Right lobe of liver (tissue), 4 donors: ENCODE results near the gene SLF2.

ENCODE experiments used
- POLR2A ChIP-seq: fragments of 450-650 bp; IDR thresholded peaks from one replicate; pipeline ENCODE4 v1.6.1; 2017; ENCODE audit warnings: antibody characterized with exemption, mild to moderate bottlenecking
- TF ChIP-seq, protein P1 (sequence below), 4 donors: fragments of 200-600 bp in 3 of 4; fragments of 450-650 bp in 1 of 4; IDR thresholded peaks; one replicate each; pipeline versions ENCODE4 v1.5.1 to v1.8.0; 2016 to 2022; ENCODE audit warnings: antibody characterized with exemption in 4 of 4, mild to moderate bottlenecking in 2 of 4
- donor health status: DM: no; HTN: no; CAD: no.
- donor health status: DM: no; HTN: no; CAD: no.
- donor health status: DM: no; HTN: yes; CAD: no.

DNA sequence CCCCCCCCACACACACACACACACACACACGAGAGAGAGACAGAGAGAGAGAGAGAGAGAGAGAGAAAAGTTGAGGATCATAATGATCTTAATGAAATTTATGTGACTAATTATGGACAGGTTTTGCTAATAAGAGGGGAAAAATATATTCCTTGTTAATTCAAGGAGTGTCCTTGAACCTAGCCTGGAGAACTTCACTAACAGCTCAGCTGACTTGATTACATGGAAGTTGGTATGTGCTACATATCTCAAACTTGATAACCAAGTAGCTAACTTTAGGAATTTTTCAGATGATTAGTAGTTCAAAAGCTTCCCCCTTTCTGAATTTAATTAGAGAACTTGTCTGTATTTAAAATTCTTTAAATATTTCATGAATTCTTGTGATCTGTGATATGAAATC, 15.3 kb downstream of the SLF2 start:
- no peak for TF ChIP-seq POLR2A
- TF ChIP-seq, protein P1, sequence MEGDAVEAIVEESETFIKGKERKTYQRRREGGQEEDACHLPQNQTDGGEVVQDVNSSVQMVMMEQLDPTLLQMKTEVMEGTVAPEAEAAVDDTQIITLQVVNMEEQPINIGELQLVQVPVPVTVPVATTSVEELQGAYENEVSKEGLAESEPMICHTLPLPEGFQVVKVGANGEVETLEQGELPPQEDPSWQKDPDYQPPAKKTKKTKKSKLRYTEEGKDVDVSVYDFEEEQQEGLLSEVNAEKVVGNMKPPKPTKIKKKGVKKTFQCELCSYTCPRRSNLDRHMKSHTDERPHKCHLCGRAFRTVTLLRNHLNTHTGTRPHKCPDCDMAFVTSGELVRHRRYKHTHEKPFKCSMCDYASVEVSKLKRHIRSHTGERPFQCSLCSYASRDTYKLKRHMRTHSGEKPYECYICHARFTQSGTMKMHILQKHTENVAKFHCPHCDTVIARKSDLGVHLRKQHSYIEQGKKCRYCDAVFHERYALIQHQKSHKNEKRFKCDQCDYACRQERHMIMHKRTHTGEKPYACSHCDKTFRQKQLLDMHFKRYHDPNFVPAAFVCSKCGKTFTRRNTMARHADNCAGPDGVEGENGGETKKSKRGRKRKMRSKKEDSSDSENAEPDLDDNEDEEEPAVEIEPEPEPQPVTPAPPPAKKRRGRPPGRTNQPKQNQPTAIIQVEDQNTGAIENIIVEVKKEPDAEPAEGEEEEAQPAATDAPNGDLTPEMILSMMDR (IDR thresholded peaks at IDR 0.05): no peak
